VCaP (cell line): ENCODE results near the gene DNAH3.
A peak's percentile ranks its signal among the peaks of the same experiment; 100 is the strongest.

Source experiments
- H3K27ac ChIP-seq: fragments of 450-650 bp; 2 replicates; pipeline ENCODE4 v1.5.1; 2017
- CTCF ChIP-seq: fragments of 450-650 bp; conservative IDR thresholded peaks from 2 replicates; pipeline ENCODE4 v1.5.1; 2017; ENCODE audit warnings: mild to moderate bottlenecking, moderate library complexity

The DNAH3 gene

DNA sequence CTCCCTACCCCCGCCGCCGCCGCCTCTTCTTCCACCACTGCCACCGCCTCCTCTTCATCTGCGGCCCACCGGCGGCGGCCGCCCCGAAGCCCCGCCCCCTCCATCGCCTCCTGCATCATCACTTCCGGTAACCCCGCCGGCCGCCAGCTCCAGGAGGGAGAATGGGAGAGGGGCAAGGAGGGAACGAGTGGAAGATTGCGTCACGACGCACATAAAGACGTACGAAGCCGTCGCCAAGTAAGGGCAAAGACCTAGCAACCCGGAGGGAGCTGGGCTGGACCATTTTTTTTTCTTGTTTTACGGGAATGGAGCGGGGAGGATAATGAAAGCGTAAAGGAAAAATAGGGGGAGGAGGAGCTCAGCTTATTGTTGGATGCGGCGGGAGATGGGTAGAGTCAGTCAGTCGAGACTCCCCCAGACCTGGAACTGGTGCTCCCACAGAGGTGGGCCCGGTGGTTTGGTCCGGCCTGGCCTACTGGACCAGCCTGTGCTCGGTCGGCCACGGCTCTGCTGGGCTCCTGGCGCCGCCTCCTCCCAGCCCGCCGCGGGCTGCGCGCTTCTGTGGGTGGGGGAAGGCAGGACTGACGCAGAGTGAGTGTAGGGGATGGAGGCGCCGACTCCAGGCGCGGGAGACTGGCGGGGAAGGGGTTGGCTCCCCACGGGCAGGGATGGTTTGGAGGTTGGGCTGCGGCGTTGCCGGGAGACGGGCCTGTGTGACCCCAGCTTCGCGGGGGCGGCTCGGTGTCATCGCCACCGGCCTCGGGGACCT is 250.2 kb downstream of the DNAH3 start, which contains the start of the genes DCUN1D3 and LYRM1:
Gene DCUN1D3 (minus strand): TSS at position 60 of the 769 bp plus-strand sequence. CDS start 37,820 bp downstream, outside the sequence.
Gene LYRM1 (plus strand): TSS at position 473 of the 769 bp plus-strand sequence. CDS start 14,785 bp downstream, outside the sequence.
- no peak for TF ChIP-seq CTCF
- H3K27ac ChIP-seq = peak within 1 kb of the TSS; percentile 87

DNA sequence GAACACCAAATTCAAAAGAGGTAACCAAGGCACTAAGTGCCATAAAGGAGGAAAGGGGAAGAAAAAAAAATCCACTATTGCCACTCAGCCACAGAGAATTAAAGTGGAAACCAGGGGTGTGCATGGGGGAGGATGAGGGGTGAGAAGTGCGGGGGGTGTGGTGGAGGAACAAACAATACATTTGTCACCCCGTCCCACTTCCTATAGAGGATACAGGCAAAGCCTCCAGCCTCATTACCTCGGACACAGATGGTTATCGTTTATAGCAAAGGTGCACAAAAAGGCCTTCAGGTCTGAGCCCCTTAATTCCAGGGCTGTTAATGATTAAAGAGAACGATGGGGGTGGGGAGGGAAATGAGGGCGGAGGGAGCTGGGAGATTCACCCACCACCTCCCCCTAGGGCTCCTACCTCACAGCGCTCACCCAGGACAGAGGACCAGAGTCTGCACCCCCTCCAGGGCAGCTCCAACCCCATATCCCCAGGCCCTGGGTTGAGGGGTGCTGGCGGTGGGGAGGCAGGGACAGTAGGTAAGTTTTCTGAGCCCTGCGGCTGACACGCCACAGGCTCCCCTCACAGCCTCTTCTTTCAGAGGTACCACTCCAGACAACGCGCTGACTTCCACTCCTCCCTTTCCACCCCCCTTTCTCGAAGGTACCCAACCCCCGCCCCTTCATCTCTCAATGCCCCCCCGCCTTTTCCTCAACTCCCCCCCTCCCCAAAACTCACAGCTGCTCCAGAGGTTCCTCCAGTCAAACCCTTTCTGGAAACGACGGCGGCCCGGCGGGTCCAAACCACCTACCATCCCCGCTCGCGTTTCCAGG is 251.0 kb downstream of the DNAH3 start:
- H3K27ac ChIP-seq = peak overlapping the region; percentile 87
- no peak for TF ChIP-seq CTCF

- H3K27ac ChIP-seq = peak overlapping the region; percentile 87; the same call in 1 of the 2 replicates
These were observed 251.6 kb downstream of the DNAH3 start for GRCh38 chr16:20899071-20899470.

DNA sequence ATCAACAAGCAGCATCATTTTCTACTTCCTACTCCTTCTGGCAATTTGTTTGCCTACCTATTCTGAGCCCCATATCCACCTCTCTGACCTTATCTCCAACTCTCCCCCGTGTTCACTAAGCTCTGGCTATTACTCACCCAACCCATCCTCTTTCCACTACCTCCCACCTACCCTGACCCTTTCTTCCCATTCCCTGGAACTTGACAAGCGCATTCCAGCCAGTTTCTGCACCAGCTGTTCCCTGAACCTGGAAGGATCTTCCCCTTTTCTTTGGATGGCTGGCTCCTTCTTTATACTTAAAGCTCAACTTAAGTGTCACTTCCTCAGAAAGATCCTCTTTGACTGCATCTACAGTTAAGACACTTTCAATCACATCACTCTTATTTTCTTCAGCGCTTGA is 252.7 kb downstream of the DNAH3 start:
- no peak overlapping the region for H3K27ac ChIP-seq

More at GRCh38 chr16:20899071-20899470, 251.6 kb downstream of the DNAH3 start:
- no peak for TF ChIP-seq CTCF

DNA sequence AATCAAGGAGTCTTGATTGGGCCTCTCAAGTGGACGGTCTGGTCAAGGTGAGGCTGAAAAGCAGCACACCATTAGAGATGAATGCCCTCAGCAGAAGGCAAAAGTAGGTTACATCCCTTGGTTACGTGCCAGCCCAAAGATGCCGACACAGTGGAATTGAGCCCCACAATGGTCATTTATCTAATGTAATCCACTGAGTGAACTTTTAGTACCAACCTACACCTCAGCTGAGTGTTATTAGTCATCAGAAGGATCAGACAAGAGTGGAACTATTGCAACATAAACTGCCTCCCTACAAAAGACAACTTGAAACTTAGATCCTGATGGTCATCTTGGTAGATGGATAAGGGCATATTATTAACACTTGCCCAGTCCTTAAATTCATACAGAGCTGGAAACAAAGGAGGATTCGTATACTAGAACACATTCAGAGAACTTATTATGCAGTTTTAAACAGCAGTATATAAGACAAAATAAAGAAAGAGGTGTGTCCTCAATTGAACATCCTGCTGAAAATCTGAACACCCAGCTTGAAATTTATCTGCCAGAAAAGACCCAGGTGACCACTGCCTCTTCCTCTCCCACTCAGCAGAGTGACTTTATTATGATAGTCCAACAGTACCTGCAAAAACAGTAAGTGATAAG is 253.3 kb downstream of the DNAH3 start:
- peak overlapping the region; percentile 26; the same call in 1 of the 2 replicates for H3K27ac ChIP-seq
- no peak for TF ChIP-seq CTCF

More for the DNA sequence above, 252.7 kb downstream of the DNAH3 start:
- no peak for TF ChIP-seq CTCF

DNA sequence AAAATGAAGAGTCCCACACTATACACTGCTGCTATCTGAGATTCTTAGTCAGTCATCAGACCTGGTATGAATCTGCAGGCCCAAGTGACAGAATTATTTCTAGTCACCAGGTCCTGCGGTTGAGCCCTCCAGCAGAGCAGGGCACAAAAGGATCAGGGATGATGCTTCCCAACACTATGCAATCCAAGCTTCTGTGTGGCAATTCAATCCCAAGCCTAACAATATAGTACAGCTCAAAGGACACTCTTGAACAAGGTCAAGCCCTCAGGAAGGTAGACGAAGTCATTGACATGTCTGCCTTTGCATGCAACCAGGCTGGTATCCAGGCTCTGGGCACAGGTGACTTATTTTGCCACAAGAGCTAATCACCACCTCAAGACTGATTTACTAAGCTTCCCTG is 256.3 kb downstream of the DNAH3 start:
- no peak overlapping the region for H3K27ac ChIP-seq
- TF ChIP-seq CTCF = no peak
